ENCODE data around the gene ARHGAP22. TPM values are rescaled to one million over a fixed set of nuclear protein-coding genes. Genes with fewer than 3 reads are reported as not detected.

ARHGAP22 gene
- total RNA-seq, 1 experiment from 2014 or later: 9.9 TPM

DNA sequence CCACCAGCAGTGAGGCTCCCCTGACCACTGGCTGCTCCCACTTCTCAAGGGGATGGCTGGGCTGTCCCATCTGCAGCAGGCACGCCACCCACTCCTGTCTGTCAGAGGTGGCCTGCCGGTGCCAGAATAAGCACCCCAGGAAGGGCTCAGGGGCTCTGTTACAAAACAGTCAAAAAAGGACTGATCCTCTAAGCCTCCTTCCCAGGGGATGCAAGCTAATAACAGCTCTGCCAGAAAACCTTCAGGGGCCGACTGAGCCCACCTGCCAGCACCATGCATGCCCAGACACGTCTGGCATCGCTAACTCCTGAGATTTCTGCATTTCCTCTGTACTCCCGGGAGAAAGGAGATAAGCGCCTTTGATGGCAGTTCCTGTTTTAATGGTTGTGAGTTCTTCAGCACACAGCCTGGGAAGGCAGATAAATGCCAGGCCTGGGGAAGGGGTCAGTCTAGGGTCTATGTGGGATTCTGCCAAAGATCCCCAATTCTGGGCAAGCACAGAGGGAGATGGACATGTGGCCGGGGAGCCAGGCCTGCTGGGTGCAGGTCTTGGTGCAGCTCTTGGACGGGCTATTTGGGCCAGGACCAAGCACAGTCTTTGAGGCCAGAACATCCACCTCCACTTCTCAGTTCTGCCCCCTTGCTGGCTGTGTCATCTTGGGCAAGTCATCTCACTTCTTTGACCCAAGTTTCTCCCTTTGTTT is 128.4 kb downstream of the ARHGAP22 start:
- H3K9me3 ChIP-seq (ENCODE audit: control insufficient read depth in 1 of 2, insufficient read depth in 1 of 2, low read depth in 1 of 2, low read length in 2 of 2): no peaks in the 10 kb centered on the region
- TF ChIP-seq SP1 (IDR thresholded peaks at IDR 0.05; ENCODE audit: low read depth) (no peak), ATF3 (IDR thresholded peaks at IDR 0.05) (no peak), RAD21 (IDR thresholded peaks at IDR 0.05; ENCODE audit: low read depth) (no peak), POLR2A (IDR thresholded peaks at IDR 0.05; ENCODE audit: borderline replicate concordance, extremely low read depth, insufficient read depth, insufficient read length) (no peak)
- no peak overlapping the region for H3K4me3 ChIP-seq (replicated peaks in 1 of 2; ENCODE audit: low read depth in 1 of 2, low read length in 2 of 2)
- H3K27ac ChIP-seq (ENCODE audit: low read depth, low read length): no peak overlapping the region
- no peaks in the 10 kb centered on the region for H3K27me3 ChIP-seq (ENCODE audit: insufficient read depth, low read length)
- ChIA-PET CTCF (no interaction called here), RAD21 (ENCODE audit: low non-redundant PET in 1 of 2, low total read pairs in 2 of 2, uncharacterized antibody in 2 of 2, unreplicated experiment in 2 of 2) (no interaction called here), POLR2A (no interaction called here)
- no peaks in the 10 kb centered on the region for H3K36me3 ChIP-seq (ENCODE audit: control insufficient read depth in 1 of 2, insufficient read depth in 2 of 2, low read length in 2 of 2)
- no peak for ATAC-seq
- no peaks in the 10 kb centered on the region for H4K20me1 ChIP-seq (ENCODE audit: insufficient read depth)
- no peak overlapping the region for H3K4me2 ChIP-seq (ENCODE audit: low read length)
- BruUV-seq (replicated peaks): no TSS peak
- peaks cover 0 to 2% of the 10 kb centered on the region in 2 experiments; a peak in 1 of 4 replicates for H3K4me1 ChIP-seq (ENCODE audit: control insufficient read depth in 1 of 2, insufficient read depth in 2 of 2, low read length in 2 of 2)
- H2AFZ ChIP-seq (ENCODE audit: low read depth, low read length, poor library complexity, severe bottlenecking): no peak overlapping the region
- no peak overlapping the region for H3K9ac ChIP-seq (ENCODE audit: low read length)
- intact Hi-C loops (cut with micrococcal nuclease): no loop called here
- no peaks in the 10 kb centered on the region for H3K79me2 ChIP-seq (ENCODE audit: insufficient read depth, low read length)
- DNase-seq (ENCODE audit: low read depth, low spot score): no peak
- H3K9me2 ChIP-seq (ENCODE audit: insufficient read depth): no peaks in the 10 kb centered on the region

DNA sequence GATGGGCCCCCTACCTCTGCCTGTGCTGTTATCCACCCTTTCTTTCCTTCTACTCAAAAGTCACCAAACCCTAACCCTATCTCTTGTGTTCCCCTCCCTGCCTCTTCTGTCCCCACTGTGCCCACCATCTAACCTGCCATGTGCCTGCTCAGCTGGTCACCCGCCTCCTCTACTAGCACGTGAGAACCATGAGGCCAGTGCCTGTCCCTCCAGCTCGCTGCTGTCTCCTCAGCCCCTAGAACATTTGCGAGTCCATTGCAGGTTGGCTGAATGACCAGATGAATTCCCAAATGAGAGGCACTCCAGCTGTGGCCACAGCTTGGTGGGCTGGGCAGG is 129.0 kb downstream of the ARHGAP22 start:
- no peaks in the 10 kb centered on the region for H3K27me3 ChIP-seq (ENCODE audit: insufficient read depth, low read length)
- DNase-seq (ENCODE audit: low read depth, low spot score) (no peak), ATAC-seq (no peak)
- RAD21 ChIA-PET (ENCODE audit: low non-redundant PET in 1 of 2, low total read pairs in 2 of 2, uncharacterized antibody in 2 of 2, unreplicated experiment in 2 of 2): no interaction called here
- no peaks in the 10 kb centered on the region for H3K9me2 ChIP-seq (ENCODE audit: insufficient read depth)
- CTCF ChIA-PET: no interaction called here
- POLR2A ChIA-PET: no interaction called here
- H3K4me1 ChIP-seq (ENCODE audit: control insufficient read depth in 1 of 2, insufficient read depth in 2 of 2, low read length in 2 of 2): peaks cover 0 to 4% of the 10 kb centered on the region in 2 experiments; a peak in 1 of 4 replicates
- H3K9ac ChIP-seq (ENCODE audit: low read length): no peak overlapping the region
- H3K4me2 ChIP-seq (ENCODE audit: low read length): no peak overlapping the region
- H3K36me3 ChIP-seq (ENCODE audit: control insufficient read depth in 1 of 2, insufficient read depth in 2 of 2, low read length in 2 of 2): no peaks in the 10 kb centered on the region
- no peaks in the 10 kb centered on the region for H3K79me2 ChIP-seq (ENCODE audit: insufficient read depth, low read length)
- BruUV-seq (replicated peaks): no TSS peak
- TF ChIP-seq ZFX (IDR thresholded peaks at IDR 0.05) (no peak), SP1 (IDR thresholded peaks at IDR 0.05; ENCODE audit: low read depth) (no peak), EGR1 (IDR thresholded peaks at IDR 0.05; ENCODE audit: low read depth) (no peak), POLR2AphosphoS5 (IDR thresholded peaks at IDR 0.05; ENCODE audit: low read depth, low read length) (no peak), TCF7L2 (IDR thresholded peaks at IDR 0.05; ENCODE audit: borderline replicate concordance, extremely low read depth, insufficient read depth, insufficient read length) (no peak), FOSL1 (IDR thresholded peaks at IDR 0.05; ENCODE audit: low read depth) (no peak), CBX3 (IDR thresholded peaks at IDR 0.05; ENCODE audit: low read depth) (no peak), ELF1 (IDR thresholded peaks at IDR 0.05; ENCODE audit: borderline replicate concordance, low read depth) (no peak), POLR2A (IDR thresholded peaks at IDR 0.05; ENCODE audit: borderline replicate concordance, extremely low read depth, insufficient read depth, insufficient read length) (no peak), EZH2phosphoT487 (IDR thresholded peaks at IDR 0.05; ENCODE audit: borderline replicate concordance) (no peak), CTCF (IDR thresholded peaks at IDR 0.05 in 2 of 3, conservative IDR thresholded peaks at IDR 0.05 in 1 of 3; ENCODE audit: borderline replicate concordance in 1 of 3, insufficient read depth in 1 of 3, low read depth in 2 of 3, low read length in 2 of 3) (no peak), EZH2 (IDR thresholded peaks at IDR 0.05) (no peak), ATF3 (IDR thresholded peaks at IDR 0.05) (no peak), REST (IDR thresholded peaks at IDR 0.05; ENCODE audit: low read depth) (no peak)
- no peaks in the 10 kb centered on the region for H4K20me1 ChIP-seq (ENCODE audit: insufficient read depth)
- no peak overlapping the region for H2AFZ ChIP-seq (ENCODE audit: low read depth, low read length, poor library complexity, severe bottlenecking)
- H3K27ac ChIP-seq (ENCODE audit: low read depth, low read length): no peak overlapping the region
- no peak overlapping the region for H3K4me3 ChIP-seq (replicated peaks in 1 of 2; ENCODE audit: low read depth in 1 of 2, low read length in 2 of 2)
- H3K9me3 ChIP-seq (ENCODE audit: control insufficient read depth in 1 of 2, insufficient read depth in 1 of 2, low read depth in 1 of 2, low read length in 2 of 2): no peaks in the 10 kb centered on the region
- intact Hi-C loops (cut with micrococcal nuclease): no loop called here

Data from HCT116 (cell line).